ENCODE data around the gene KLK10. TPM values are rescaled to one million over a fixed set of nuclear protein-coding genes. Genes with fewer than 3 reads are reported as not detected.

The KLK10 gene
- 154 and 171 TPM in 2 replicates for total RNA-seq (2014; rRNA removed; shearing (Covaris generic))

GRCh38 chr19:51019544-51019925 is at the start of gene KLK10:
TSS of gene KLK10 (minus strand) at chr19:51019709. CDS start at chr19:51019130, 579 bp downstream.
- DNase-seq (ENCODE audit: low spot score) = no peak

GRCh38 chr19:51066393-51067186 is 47.1 kb upstream of the KLK10 start:
- DNase-seq (ENCODE audit: low spot score) = no peak

- no peak for DNase-seq (ENCODE audit: low spot score)
These were observed 45.9 kb upstream of the KLK10 start for GRCh38 chr19:51065221-51065960.

GRCh38 chr19:51064534-51065220 is 45.2 kb upstream of the KLK10 start, which contains the start of gene KLK13:
TSS of gene KLK13 (minus strand) at chr19:51065092. CDS start at chr19:51065067, 25 bp downstream.
- DNase-seq (ENCODE audit: low spot score) = peak; percentile 17

GRCh38 chr19:51063664-51064063 is 44.2 kb upstream of the KLK10 start:
- no peak for DNase-seq (ENCODE audit: low spot score)

- DNase-seq (ENCODE audit: low spot score) = no peak
These were observed 41.5 kb upstream of the KLK10 start for GRCh38 chr19:51060973-51061372.

GRCh38 chr19:51060336-51060735 is 40.8 kb upstream of the KLK10 start:
- DNase-seq (ENCODE audit: low spot score) = no peak

GRCh38 chr19:51059715-51060114 is 40.2 kb upstream of the KLK10 start:
- no peak for DNase-seq (ENCODE audit: low spot score)

- no peak for DNase-seq (ENCODE audit: low spot score)
These were observed 36.4 kb upstream of the KLK10 start for GRCh38 chr19:51055866-51056265.

- no peak for DNase-seq (ENCODE audit: low spot score)
These were observed 27.5 kb upstream of the KLK10 start for GRCh38 chr19:51047031-51047335.

GRCh38 chr19:51044327-51044726 is 24.8 kb upstream of the KLK10 start:
- no peak for DNase-seq (ENCODE audit: low spot score)

- no peak for DNase-seq (ENCODE audit: low spot score)
These were observed 24.0 kb upstream of the KLK10 start for GRCh38 chr19:51043497-51043896.

GRCh38 chr19:51040151-51040550 is 20.6 kb upstream of the KLK10 start:
- DNase-seq (ENCODE audit: low spot score) = no peak

GRCh38 chr19:51036519-51036918 is 17.0 kb upstream of the KLK10 start:
- DNase-seq (ENCODE audit: low spot score) = no peak

- DNase-seq (ENCODE audit: low spot score) = peak; percentile 71
These were observed 15.2 kb upstream of the KLK10 start, which contains the start of gene KLK12 for GRCh38 chr19:51034704-51035103. TSS of gene KLK12 (minus strand) at chr19:51035002. CDS start at chr19:51034621, 381 bp downstream.

- DNase-seq (ENCODE audit: low spot score) = no peak
These were observed 12.3 kb upstream of the KLK10 start for GRCh38 chr19:51031880-51032225.

- no peak for DNase-seq (ENCODE audit: low spot score)
These were observed 11.8 kb upstream of the KLK10 start for GRCh38 chr19:51031220-51031879.

- DNase-seq (ENCODE audit: low spot score) = no peak
These were observed 11.1 kb upstream of the KLK10 start for GRCh38 chr19:51030631-51031030.

- peak; percentile 27 for DNase-seq (ENCODE audit: low spot score)
These were observed 10.2 kb upstream of the KLK10 start for GRCh38 chr19:51029718-51030117.

GRCh38 chr19:51027873-51028272 is 8.4 kb upstream of the KLK10 start:
- DNase-seq (ENCODE audit: low spot score) = peak; percentile 35

GRCh38 chr19:51027126-51027806 is 7.8 kb upstream of the KLK10 start:
- DNase-seq (ENCODE audit: low spot score) = peak; percentile 75
